KBM-7 (cell line): ENCODE results near the gene ARHGEF16.

Experiments used
- DNase-seq: peaks from one replicate; pipeline ENCODE4 v3.0.0-alpha.2; 2015
- in situ Hi-C: fragments of 300-500 bp; cut with MboI; formaldehyde crosslinking; loops from 2 replicates; pipeline ENCODE4 v1.14.3; 2020; ENCODE audit warnings: low sequenced_read_pairs, low pct_unique_long_range_greater_than_20kb, mixed read lengths

Gene ARHGEF16

GRCh38 chr1:3453891-3454810, at the start of gene ARHGEF16:
Gene ARHGEF16, plus strand, starts transcription at chr1:3454665. Its CDS starts 8,420 bp downstream, at chr1:3463085.
- in situ Hi-C loops, result no loop called here

GRCh38 chr1:3404801-3405200, 49.7 kb upstream of the ARHGEF16 start:
- in situ Hi-C loops, result no loop called here
- DNase-seq, result no peak

More at GRCh38 chr1:3453891-3454810, at the start of gene ARHGEF16:
- DNase-seq, result peak; percentile 49

- in situ Hi-C loops, result no loop called here
- DNase-seq, result no peak
These were observed 49.0 kb upstream of the ARHGEF16 start for GRCh38 chr1:3405491-3405890.

- no peak for DNase-seq
- in situ Hi-C loops, result no loop called here
These were observed 48.2 kb upstream of the ARHGEF16 start for GRCh38 chr1:3405974-3406867.

- in situ Hi-C loops, result no loop called here
- no peak for DNase-seq
These were observed 47.4 kb upstream of the ARHGEF16 start for GRCh38 chr1:3407021-3407420.

- DNase-seq, result no peak
- in situ Hi-C loops, result no loop called here
These were observed 45.7 kb upstream of the ARHGEF16 start for GRCh38 chr1:3408751-3409266.

GRCh38 chr1:3409366-3410141, 44.9 kb upstream of the ARHGEF16 start:
- DNase-seq, result no peak
- in situ Hi-C loops, result no loop called here

GRCh38 chr1:3410142-3410925, 44.1 kb upstream of the ARHGEF16 start:
- in situ Hi-C loops, result no loop called here
- no peak for DNase-seq

- no peak for DNase-seq
- in situ Hi-C loops, result no loop called here
These were observed 42.7 kb upstream of the ARHGEF16 start for GRCh38 chr1:3411806-3412205.

GRCh38 chr1:3412376-3412775, 42.1 kb upstream of the ARHGEF16 start:
- DNase-seq, result no peak
- in situ Hi-C loops, result no loop called here

GRCh38 chr1:3413975-3414710, 40.3 kb upstream of the ARHGEF16 start:
- no peak for DNase-seq
- in situ Hi-C loops, result no loop called here

- in situ Hi-C loops, result no loop called here
- no peak for DNase-seq
These were observed 39.0 kb upstream of the ARHGEF16 start for GRCh38 chr1:3415260-3416090.

GRCh38 chr1:3417082-3417739, 37.3 kb upstream of the ARHGEF16 start:
- peak; percentile 44 for DNase-seq
- in situ Hi-C loops, result no loop called here

- in situ Hi-C loops, result no loop called here
- no peak for DNase-seq
These were observed 36.5 kb upstream of the ARHGEF16 start for GRCh38 chr1:3417934-3418333.

GRCh38 chr1:3418600-3418999, 35.9 kb upstream of the ARHGEF16 start:
- no peak for DNase-seq
- in situ Hi-C loops, result no loop called here

GRCh38 chr1:3419415-3420204, 34.9 kb upstream of the ARHGEF16 start:
- in situ Hi-C loops, result no loop called here
- no peak for DNase-seq
